ENCODE data around the gene ZDHHC11.

The ZDHHC11 gene, protein sequence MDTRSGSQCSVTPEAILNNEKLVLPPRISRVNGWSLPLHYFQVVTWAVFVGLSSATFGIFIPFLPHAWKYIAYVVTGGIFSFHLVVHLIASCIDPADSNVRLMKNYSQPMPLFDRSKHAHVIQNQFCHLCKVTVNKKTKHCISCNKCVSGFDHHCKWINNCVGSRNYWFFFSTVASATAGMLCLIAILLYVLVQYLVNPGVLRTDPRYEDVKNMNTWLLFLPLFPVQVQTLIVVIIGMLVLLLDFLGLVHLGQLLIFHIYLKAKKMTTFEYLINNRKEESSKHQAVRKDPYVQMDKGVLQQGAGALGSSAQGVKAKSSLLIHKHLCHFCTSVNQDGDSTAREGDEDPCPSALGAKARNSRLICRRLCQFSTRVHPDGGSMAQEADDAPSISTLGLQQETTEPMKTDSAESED

GRCh38 chr5:850511-851006, at the start of gene ZDHHC11:
TSS of gene ZDHHC11 (minus strand) at chr5:850986. CDS start at chr5:850602, 384 bp downstream.
- no peak for DNase-seq (ENCODE audit: low read depth in 2 of 2)

DNA sequence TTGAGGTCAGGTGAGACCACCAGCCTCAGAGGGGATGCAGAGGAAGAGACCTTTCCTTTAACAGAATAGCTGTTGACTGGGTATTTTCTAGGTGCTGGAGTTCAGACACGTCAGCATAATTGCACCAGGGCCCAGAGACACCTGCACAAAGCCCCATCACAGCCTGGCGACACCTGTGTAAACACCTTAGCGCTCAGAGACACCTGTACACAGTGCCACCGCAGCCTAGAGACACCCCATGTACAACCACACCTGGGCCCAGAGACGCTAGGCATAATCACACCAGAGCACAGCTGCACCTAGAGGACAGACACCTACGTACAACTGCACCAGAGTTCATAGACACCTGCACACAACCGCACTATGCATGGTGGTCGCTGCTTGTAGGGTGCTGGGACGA, 42.9 kb upstream of the ZDHHC11 start:
- no peak for DNase-seq (ENCODE audit: low read depth in 2 of 2)

- DNase-seq (ENCODE audit: low read depth in 2 of 2): no peak
Measured at GRCh38 chr5:893137-893506, 42.3 kb upstream of the ZDHHC11 start.

- peak; percentile 77 to 84 for DNase-seq (ENCODE audit: low read depth in 2 of 2)
Measured at GRCh38 chr5:892394-893136, 41.8 kb upstream of the ZDHHC11 start, which contains the start of the genes BRD9 and TRIP13. TSS of gene BRD9 (minus strand) at chr5:892801. CDS start at chr5:892657, 144 bp downstream. TSS of gene TRIP13 (plus strand) at chr5:892884. CDS start at chr5:892999, 115 bp downstream.

GRCh38 chr5:891837-892393, 41.1 kb upstream of the ZDHHC11 start:
- no peak for DNase-seq (ENCODE audit: low read depth in 2 of 2)

GRCh38 chr5:891117-891836, 40.5 kb upstream of the ZDHHC11 start:
- DNase-seq (ENCODE audit: low read depth in 2 of 2): no peak

- DNase-seq (ENCODE audit: low read depth in 2 of 2): no peak
Measured at GRCh38 chr5:889075-889710, 38.4 kb upstream of the ZDHHC11 start.

DNA sequence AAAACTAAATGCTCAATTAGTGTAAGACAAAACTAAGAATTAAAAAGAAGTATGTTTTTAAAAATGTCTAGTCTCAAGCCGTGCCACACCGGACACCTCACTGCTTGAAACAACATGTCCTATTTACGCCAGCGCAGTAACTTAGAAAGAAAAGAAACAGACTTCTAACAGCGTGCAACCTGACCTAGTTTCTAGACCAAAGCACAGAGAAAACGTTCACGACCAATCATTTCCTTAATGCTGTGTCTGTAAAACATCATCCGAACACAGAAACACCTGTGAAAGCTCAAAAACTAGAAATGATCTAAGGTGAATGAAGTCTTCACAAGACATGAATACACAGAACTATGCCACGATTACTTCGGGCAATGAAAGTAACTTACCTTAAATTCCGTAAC, 37.9 kb upstream of the ZDHHC11 start:
- no peak for DNase-seq (ENCODE audit: low read depth in 2 of 2)

- no peak for DNase-seq (ENCODE audit: low read depth in 2 of 2)
Measured at GRCh38 chr5:887947-888637, 37.3 kb upstream of the ZDHHC11 start.

DNA sequence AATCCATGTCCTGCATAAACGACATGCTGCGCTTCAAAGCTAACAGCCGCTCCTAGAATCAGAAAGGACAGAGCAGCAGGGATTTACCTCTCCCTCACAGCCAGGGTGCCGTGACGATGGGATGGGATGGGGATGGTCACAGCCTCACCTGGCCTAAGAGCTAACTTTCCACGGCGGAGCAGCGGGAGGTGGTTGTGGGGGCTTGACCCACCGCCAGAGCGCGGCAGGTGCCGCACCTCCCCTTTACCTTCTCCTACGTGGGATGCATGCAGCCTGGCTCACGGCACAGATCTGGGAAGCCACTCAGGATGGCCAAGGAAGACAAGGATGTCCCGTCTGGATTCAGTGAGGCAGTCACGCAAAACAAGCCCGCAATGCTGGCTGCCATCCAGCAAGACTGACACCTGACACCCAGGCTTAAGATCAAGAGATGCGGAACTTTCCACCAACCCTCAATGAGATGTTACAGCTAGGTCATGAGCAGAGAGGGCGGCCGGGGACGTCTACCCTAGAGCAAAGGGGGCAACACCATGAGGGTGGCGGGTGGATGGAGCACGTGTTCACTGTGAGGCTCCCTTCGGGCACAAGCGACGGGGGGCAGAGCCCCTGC, 36.0 kb upstream of the ZDHHC11 start:
- no peak for DNase-seq (ENCODE audit: low read depth in 2 of 2)

DNA sequence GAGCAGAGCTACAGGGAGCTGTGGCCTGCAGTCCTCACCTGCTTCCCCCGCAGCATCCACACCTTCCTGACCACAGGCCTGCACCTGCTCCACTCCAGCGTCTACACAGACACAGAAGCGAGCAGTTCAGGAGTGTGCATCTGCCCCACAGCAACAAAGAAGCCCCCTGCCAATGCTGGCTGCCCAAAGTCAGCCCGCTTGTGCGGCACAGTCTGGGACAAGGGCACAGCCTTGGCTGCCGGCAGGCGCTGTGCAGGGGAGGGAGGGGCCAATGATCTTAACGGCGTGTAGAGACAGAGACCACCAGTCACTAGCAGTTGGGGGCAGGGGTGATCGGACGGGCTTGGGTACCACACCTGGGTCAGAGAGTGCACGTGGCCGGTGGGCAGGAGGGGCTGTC, 35.2 kb upstream of the ZDHHC11 start:
- DNase-seq (ENCODE audit: low read depth in 2 of 2): no peak

GRCh38 chr5:885529-885928, 34.7 kb upstream of the ZDHHC11 start:
- no peak for DNase-seq (ENCODE audit: low read depth in 2 of 2)

- DNase-seq (ENCODE audit: low read depth in 2 of 2): no peak
Measured at GRCh38 chr5:885127-885442, 34.3 kb upstream of the ZDHHC11 start.

DNA sequence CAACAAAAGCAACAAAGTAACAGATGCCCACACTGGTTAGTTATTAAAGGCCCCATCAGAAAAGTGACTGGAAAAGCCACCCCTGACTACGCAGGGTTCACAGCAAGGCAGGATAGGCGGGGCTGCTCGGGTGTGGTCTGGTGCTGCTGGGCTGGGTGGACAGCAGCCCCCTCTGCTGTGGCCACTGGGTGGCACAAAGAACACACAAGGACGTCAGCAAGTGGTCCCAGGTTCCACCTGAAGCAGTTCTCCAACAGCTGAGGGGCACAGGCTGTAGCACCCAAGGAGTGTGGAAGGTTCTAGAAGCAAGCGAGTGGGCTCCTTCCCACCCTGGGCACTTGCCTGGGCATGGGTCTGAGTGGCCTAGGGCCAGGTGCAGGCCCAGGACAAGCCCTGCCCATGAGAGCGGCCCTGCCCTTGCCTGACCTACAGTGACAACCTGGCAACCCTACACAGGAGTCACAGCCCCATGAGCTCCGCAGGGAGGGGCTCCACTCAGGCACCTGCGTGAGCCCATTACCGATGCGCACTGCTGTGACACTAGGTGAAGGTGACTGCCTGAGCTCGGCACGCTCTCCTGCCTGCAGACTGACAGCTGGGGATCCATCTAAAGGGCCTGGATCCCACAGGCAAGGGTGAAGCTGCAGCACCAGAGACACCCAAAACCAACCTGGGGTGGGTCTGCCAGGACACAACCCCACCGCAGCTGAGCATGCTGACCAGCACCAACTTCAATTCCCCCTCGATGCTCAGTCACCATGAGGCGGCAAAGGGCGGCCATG, 33.8 kb upstream of the ZDHHC11 start:
- DNase-seq (ENCODE audit: low read depth in 2 of 2): no peak

GRCh38 chr5:883475-884181, 32.8 kb upstream of the ZDHHC11 start:
- DNase-seq (ENCODE audit: low read depth in 2 of 2): no peak

GRCh38 chr5:882253-883183, 31.7 kb upstream of the ZDHHC11 start:
- no peak for DNase-seq (ENCODE audit: low read depth in 2 of 2)

DNA sequence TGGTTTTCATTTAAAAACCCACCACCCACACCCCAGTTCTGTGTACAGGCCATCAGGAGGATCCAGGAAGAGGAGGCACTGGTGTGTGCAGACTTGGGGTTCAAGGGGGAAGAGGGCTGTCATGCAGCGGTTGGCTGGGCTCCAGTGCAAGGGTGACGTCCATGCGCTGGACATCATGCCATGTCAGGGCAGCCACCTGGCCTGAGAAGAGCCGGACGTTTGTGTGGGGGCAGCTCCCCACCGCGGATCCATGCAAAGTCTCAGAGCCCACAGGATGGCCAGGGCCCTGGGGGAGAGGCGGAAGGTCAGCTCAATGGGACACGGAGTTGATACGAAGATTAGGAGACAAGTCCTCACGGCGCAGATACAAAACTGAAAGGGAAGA, 30.8 kb upstream of the ZDHHC11 start:
- no peak for DNase-seq (ENCODE audit: low read depth in 2 of 2)

All from stimulated activated CD4-positive, alpha-beta T cell treated with anti-CD3 and anti-CD28 coated beads, Interleukin-4, amount 100 ng/mL, for 48 hours (primary cell).